Measurements from ENCODE around the gene PARP8.

PARP8 gene

DNA sequence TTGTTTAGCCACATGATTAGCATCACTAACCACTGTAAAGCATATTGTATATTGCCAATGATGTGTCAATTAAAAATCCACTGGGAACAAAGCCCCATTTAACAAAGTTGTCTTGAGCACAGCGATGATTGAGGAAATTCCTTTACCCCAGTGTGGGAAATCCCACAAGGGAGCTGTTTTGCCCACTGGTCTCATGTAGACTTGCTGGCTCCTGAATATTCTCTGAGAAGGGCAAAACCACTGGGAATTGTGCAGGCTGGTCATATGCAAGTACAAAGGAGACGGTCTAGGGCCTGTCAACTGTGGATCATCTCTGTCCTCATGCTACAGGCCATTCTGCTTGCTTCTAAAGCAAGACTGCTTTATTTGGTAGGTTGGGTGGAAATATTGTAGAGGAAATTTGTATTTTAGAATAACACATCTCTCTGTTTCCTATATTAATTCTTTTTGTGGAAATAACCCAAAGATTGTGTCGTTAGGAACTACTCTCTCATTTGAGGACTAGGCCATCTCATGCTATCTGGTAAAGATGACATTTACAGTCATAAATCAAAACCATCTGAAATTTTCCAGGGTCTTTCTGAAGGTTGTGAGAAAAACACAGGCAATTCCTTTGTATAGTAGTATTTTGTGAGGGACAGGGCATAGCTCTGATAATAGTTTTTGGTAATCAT is 60.2 kb downstream of the PARP8 start:
- DNase-seq (ENCODE audit: low read depth) = no peak
- no peak overlapping the region for H3K4me3 ChIP-seq (ENCODE audit: low read depth, low read length)
- TF ChIP-seq, protein P1, sequence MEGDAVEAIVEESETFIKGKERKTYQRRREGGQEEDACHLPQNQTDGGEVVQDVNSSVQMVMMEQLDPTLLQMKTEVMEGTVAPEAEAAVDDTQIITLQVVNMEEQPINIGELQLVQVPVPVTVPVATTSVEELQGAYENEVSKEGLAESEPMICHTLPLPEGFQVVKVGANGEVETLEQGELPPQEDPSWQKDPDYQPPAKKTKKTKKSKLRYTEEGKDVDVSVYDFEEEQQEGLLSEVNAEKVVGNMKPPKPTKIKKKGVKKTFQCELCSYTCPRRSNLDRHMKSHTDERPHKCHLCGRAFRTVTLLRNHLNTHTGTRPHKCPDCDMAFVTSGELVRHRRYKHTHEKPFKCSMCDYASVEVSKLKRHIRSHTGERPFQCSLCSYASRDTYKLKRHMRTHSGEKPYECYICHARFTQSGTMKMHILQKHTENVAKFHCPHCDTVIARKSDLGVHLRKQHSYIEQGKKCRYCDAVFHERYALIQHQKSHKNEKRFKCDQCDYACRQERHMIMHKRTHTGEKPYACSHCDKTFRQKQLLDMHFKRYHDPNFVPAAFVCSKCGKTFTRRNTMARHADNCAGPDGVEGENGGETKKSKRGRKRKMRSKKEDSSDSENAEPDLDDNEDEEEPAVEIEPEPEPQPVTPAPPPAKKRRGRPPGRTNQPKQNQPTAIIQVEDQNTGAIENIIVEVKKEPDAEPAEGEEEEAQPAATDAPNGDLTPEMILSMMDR (IDR thresholded peaks at IDR 0.05; ENCODE audit: low read depth, low read length, missing control alignments) = no peak

DNA sequence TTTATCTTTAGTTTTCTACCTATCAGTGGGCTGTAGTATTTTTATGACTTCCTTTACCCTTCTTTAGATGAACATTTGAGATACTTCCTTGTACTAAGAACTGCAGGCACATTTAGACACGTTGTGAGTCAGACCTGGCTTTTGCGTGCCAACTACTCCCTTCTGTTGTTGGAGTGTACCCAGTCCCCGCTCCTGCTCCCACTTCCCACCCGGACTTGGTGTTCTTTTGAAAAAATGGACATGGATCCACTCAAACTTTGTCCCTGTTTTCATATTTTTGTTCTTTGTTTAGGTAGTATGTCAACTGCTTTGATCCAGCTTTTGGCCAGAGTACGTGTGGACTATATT is 60.7 kb downstream of the PARP8 start:
- TF ChIP-seq, protein P1 (IDR thresholded peaks at IDR 0.05; ENCODE audit: low read depth, low read length, missing control alignments) = no peak
- H3K4me3 ChIP-seq (ENCODE audit: low read depth, low read length) = no peak overlapping the region
- DNase-seq (ENCODE audit: low read depth) = no peak

DNA sequence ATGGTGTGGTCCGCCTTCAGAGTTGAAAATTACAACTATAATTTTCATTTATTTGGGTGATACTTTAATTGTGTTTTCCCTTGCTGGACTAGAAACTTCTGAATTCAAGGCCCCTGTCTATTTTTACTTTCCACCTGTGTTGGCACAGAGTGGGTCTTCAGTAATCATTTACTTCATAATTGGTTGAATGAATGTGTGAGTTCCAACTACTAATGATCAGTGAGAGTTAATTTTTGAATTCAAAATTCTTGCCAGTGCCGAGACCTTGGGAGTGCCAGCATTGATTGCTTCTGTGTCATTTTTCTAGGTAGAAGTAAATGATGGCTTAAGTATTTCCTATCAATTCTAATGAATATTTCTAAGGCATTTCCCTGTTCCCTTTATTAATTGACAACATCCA is 61.4 kb downstream of the PARP8 start:
- TF ChIP-seq, protein P1 (IDR thresholded peaks at IDR 0.05; ENCODE audit: low read depth, low read length, missing control alignments) = no peak
- DNase-seq (ENCODE audit: low read depth) = no peak
- no peak overlapping the region for H3K4me3 ChIP-seq (ENCODE audit: low read depth, low read length)

DNA sequence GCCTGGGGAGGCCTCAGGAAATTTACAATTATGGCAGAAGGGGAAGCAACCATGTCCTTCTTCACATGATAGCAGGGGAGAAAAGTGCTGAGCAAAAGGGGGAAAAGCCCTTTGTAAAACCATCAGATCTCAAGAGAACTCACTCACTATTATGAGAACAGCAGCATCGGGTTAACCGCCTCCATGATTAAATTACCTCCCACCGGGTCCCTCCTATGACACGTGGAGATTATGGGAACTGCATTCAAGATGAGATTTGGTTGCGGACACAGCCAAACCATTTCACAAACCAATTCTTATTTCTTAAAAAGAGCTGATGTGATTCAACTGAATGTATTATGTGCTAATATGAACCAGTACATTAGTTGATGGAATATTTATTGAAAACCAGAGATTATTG is 63.9 kb downstream of the PARP8 start:
- DNase-seq (ENCODE audit: low read depth) = no peak
- TF ChIP-seq, protein P1 (IDR thresholded peaks at IDR 0.05; ENCODE audit: low read depth, low read length, missing control alignments) = no peak

DNA sequence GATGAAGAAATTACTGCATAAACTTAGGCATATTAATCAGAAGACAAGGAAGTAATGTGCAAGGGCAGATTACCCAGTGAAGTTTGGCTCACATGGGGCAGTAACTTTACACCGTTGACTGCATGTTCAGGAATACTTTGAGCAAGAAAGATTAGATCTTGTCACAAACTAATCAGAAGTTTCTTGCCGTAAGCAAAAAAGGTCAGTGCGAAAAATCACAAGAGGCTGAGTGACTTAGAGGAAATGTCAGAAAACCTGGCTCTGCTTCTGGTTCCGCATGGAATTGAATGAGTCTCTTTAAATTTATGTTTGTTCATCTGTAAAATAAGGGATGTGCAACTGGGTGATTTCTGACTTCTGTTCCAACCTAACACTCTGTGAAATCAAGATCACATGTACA is 64.4 kb downstream of the PARP8 start:
- TF ChIP-seq, protein P1 (IDR thresholded peaks at IDR 0.05; ENCODE audit: low read depth, low read length, missing control alignments) = no peak
- no peak for DNase-seq (ENCODE audit: low read depth)
- no peak overlapping the region for H3K4me3 ChIP-seq (ENCODE audit: low read depth, low read length)

More for the DNA sequence above, 63.9 kb downstream of the PARP8 start:
- no peak overlapping the region for H3K4me3 ChIP-seq (ENCODE audit: low read depth, low read length)

DNA sequence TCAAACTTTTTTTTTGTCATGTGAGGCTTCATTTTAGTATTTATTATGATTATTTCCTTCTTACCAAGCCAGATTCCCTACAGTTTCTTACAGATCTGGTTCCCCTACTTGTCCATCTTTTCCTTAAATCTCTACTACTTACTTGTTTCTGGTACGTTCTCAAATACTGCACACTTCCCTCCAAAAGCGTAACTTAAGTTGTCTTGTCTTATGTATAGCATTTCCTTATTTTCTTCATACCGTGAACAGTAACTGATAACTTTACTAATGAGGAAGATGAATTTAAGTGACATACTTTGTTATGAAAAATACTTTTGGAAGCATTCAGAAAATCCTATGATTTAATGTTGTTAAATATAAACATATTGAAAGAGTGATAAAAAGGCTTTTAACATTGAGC is 67.3 kb downstream of the PARP8 start:
- H3K4me3 ChIP-seq (ENCODE audit: low read depth, low read length) = no peak overlapping the region
- no peak for DNase-seq (ENCODE audit: low read depth)
- TF ChIP-seq, protein P1 (IDR thresholded peaks at IDR 0.05; ENCODE audit: low read depth, low read length, missing control alignments) = no peak

DNA sequence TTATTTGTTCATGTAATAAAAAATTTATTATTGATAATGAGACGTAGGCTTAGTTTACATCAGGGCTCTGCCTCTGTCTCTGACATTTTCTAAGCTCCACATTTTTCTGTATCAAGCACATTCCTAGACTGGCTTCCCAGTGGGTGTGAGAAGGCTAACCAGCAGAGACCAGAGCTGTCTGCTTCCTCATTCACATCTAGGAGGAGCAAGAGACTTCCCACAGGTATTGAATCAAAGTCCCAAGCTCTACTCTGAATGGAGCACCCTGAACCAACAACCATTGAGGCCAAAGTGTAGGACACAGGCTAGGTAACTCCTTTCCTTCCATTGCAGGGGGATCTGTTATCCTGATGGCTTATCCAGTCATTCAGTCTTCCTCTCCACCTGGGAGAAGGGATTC is 72.4 kb downstream of the PARP8 start:
- TF ChIP-seq, protein P1 (IDR thresholded peaks at IDR 0.05; ENCODE audit: low read depth, low read length, missing control alignments) = no peak
- DNase-seq (ENCODE audit: low read depth) = no peak
- H3K4me3 ChIP-seq (ENCODE audit: low read depth, low read length) = no peak overlapping the region

Measured in GM12864 (cell line).